Esophagus squamous epithelium (tissue), 5 donors: ENCODE results near the gene PRPSAP1. TPM values are rescaled to one million over a fixed set of nuclear protein-coding genes. Genes with fewer than 3 reads are reported as not detected.
A peak's percentile ranks its signal among the peaks of the same experiment; 100 is the strongest.

Experiments
- DNase-seq: peaks from one replicate; lab custom pipeline; 2025; lab: John Stamatoyannopoulos, UW
- H3K27ac ChIP-seq, 4 donors: fragments of 200-600 bp; sonication (generic); one replicate each; pipeline ENCODE4 v1.5.1; 2016 to 2019; ENCODE audit warnings: mild to moderate bottlenecking in 1 of 4
- H3K27me3 ChIP-seq, 4 donors: fragments of 200-600 bp; sonication (generic); 1 replicate in 3 of 4; 2 replicates in 1 of 4; pipeline versions ENCODE4 v1.5.1 to v1.6.0; 2017 to 2021; ENCODE audit warnings: antibody characterized with exemption in 1 of 4
- H3K36me3 ChIP-seq, 3 donors: fragments of 200-600 bp; sonication (generic); one replicate each; pipeline ENCODE4 v1.5.1; 2016 to 2019
- H3K4me1 ChIP-seq, 3 donors: fragments of 200-600 bp; sonication (generic); one replicate each; pipeline ENCODE4 v1.5.1; 2017 to 2019
- H3K4me3 ChIP-seq, 4 donors: fragments of 200-600 bp; sonication (generic); 1 replicate in 3 of 4; 2 replicates in 1 of 4; pipeline ENCODE4 v1.5.1; 2016 to 2019; ENCODE audit warnings: mild to moderate bottlenecking in 2 of 4, moderate library complexity in 1 of 4
- H3K9me3 ChIP-seq, 3 donors: fragments of 200-600 bp; sonication (generic); one replicate each; pipeline ENCODE4 v1.5.1; 2016 to 2019
- CTCF ChIP-seq, 6 experiments: fragments of 450-650 bp in 4 of 6; fragments of 200-600 bp in 2 of 6; sonication (generic) in 2 of 6; IDR thresholded peaks; one replicate each; pipeline ENCODE4 v1.5.1; 2016 to 2019; ENCODE audit warnings: antibody characterized with exemption in 6 of 6, mild to moderate bottlenecking in 4 of 6, moderate library complexity in 4 of 6
- POLR2A ChIP-seq, 4 donors: fragments of 450-650 bp; IDR thresholded peaks; one replicate each; pipeline ENCODE4 v1.6.1; 2017; ENCODE audit warnings: antibody characterized with exemption in 4 of 4, mild to moderate bottlenecking in 4 of 4, moderate library complexity in 3 of 4
- WGBS, 2 donors: methylation state at CpG; one replicate each; pipeline ENCODE4 v1.1.5; 2018; 5-methylcytosine and 5-hydroxymethylcytosine counted together
- intact Hi-C: fragments of 100-400 bp; cut with DNase I; formaldehyde crosslinking; loops from one replicate; pipeline ENCODE4 v1.15.0; 2022
- total RNA-seq, 4 donors: library from RNA; depleted of rRNA; stranded (reverse); fragments of >200 nt; gene quantifications; one replicate each; pipeline ENCODE4 v1.1.0, GENCODE V29; 2016
- donor health status: DM: yes; HTN: yes; CAD: no.

The PRPSAP1 gene
- total RNA-seq, 4 donors from 2014 or later, result 36.0 to 68.6 (median 49.5) TPM

GRCh38 chr17:76274112-76274956 is 79.4 kb downstream of the PRPSAP1 start:
- Histone ChIP-seq H3K4me3 (no peak overlapping the region), H3K36me3 (peaks cover 0 to 22% (median 14%) of the 10 kb centered on the region in 3 donors), H3K9me3 (no peaks in the 10 kb centered on the region), H3K4me1 (peaks cover 47 to 91% (median 59%) of the 10 kb centered on the region in 3 donors), H3K27me3 (no peaks in the 10 kb centered on the region), H3K27ac (peak overlapping the region in 1 of 4 donors; percentile 85)
- no peak for TF ChIP-seq POLR2A (IDR thresholded peaks at IDR 0.05)
- no peak for TF ChIP-seq CTCF (IDR thresholded peaks at IDR 0.05)
- intact Hi-C loops, result no loop called here
- 36 to 67% methylated on average over 6 to 15 of the region's 21 CpGs for WGBS, 2 donors
- no peak for DNase-seq

GRCh38 chr17:76273445-76274111 is 80.1 kb downstream of the PRPSAP1 start:
- H3K27ac ChIP-seq, result peak overlapping the region in 3 of 4 donors; percentile 77 to 85 (median 79)
- 53 to 62% methylated on average over 7 to 9 of the region's 26 CpGs for WGBS, 2 donors
- H3K27me3 ChIP-seq, result no peaks in the 10 kb centered on the region
- TF ChIP-seq POLR2A (IDR thresholded peaks at IDR 0.05) (no peak), CTCF (IDR thresholded peaks at IDR 0.05) (no peak)
- no peak for DNase-seq
- peaks cover 0 to 29% (median 14%) of the 10 kb centered on the region in 3 donors for H3K36me3 ChIP-seq
- peaks cover 54 to 92% (median 67%) of the 10 kb centered on the region in 3 donors for H3K4me1 ChIP-seq
- no peaks in the 10 kb centered on the region for H3K9me3 ChIP-seq
- intact Hi-C loops, result no loop called here
- no peak overlapping the region for H3K4me3 ChIP-seq

DNA sequence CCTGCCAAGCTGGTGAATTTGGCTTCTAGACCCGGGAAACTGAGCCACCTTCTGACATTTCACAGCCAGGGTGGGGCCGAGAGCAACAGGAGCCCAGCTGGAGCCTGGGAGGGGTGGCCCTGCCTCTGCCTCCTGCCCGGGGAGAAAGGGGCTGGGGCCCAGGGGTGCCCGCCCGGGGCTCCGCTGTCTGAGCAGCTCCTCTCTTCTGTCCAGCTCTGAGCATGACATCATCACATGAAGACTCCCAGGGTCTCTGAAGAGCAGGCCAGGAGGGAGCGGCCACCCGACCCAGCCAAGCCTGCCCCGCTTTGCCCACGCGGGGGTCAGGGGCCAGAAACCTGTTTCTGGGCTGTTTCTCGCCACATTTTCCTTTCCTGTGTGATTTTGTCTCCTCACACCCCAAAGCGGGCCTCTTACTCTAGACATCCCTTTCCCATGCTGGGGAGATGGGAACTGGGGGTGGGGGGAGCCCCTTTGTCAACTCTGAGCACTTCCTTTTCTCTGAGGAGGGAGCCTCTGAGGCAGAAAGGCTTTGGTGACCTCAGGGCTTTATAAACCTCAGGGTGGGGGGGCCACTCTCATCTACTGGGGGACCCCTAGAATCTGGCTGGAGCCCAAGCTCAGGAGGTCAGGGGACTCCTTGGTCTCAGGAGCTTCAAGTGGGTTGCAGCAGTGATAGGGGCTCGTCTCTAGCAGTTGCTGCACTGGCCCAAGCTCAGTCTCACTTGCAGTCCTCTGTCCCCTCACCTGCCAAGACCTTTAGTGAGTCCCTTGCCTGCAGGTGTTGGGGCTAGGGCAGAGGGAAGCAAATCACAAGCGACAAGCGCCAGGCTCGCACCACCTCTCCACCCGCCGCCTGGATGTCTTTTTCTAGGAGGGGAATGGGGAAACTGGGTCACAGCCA is 80.9 kb downstream of the PRPSAP1 start:
- H3K4me3 ChIP-seq, result peak overlapping the region; percentile 15 to 65 (median 43)
- no peak for DNase-seq
- H3K4me1 ChIP-seq, result peaks cover 62 to 92% (median 74%) of the 10 kb centered on the region in 3 donors
- H3K27ac ChIP-seq, result peak overlapping the region; percentile 64 to 85 (median 78)
- TF ChIP-seq CTCF (IDR thresholded peaks at IDR 0.05) (no peak), POLR2A (IDR thresholded peaks at IDR 0.05) (no peak)
- 43 to 60% methylated on average over 11 to 13 of the region's 19 CpGs for WGBS, 2 donors
- no peaks in the 10 kb centered on the region for H3K9me3 ChIP-seq
- no peaks in the 10 kb centered on the region for H3K27me3 ChIP-seq
- intact Hi-C loops, result no loop called here
- H3K36me3 ChIP-seq, result peaks cover 0 to 29% (median 14%) of the 10 kb centered on the region in 3 donors

DNA sequence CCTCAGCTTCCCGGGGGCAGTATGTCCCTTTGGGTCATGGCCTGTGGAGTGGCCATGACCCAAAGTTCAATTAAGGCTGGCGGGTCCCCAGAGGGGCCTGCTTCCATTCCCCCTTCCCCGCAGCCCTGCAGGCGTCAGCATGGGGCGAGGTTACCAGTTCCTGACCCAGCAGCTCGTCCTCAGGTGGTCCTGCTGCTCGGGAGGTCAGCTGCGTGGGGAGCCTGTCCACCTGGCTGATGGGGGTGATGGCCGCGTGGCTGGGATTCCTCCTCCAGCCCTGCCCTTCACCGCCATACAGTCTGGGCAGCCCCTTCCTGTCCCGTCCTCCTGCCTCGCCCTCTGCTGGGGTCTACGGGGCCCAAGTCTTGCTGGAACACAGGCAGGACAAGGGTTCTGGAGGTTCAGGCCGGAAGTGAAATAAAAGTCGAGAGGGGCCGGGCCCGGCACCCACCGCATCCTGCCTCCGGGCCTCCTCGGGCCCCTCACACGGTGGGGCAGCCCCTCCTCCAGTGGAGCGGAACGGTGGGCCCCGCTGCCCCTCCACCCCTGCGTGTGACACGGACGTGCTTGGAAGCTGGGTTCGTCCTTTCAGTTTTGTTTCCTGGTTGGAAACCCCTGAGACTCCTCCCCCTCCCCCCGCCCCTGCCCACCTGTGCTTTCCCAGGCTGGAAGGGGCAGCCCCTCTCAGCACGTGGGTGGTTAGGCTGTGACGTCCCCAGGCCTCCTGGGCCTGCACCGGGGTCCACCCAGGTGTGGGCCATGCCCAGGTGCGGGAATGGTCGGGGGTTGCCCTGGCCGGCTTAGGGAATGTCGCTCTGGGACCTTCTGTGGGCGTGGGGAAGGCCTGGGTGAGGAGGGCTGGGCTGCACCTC is 81.8 kb downstream of the PRPSAP1 start:
- TF ChIP-seq POLR2A (IDR thresholded peaks at IDR 0.05) (peak in 2 of 4 donors; percentile 30 to 50), CTCF (IDR thresholded peaks at IDR 0.05) (peak in 1 of 6 experiments; percentile 1)
- intact Hi-C loops, result no loop called here
- Histone ChIP-seq H3K9me3 (no peaks in the 10 kb centered on the region), H3K4me3 (peak overlapping the region; percentile 15 to 65 (median 43)), H3K36me3 (peaks cover 0 to 29% (median 14%) of the 10 kb centered on the region in 3 donors), H3K27ac (peak overlapping the region; percentile 64 to 85 (median 78)), H3K27me3 (no peaks in the 10 kb centered on the region), H3K4me1 (peaks cover 66 to 92% (median 74%) of the 10 kb centered on the region in 3 donors)
- WGBS, 2 donors, result 10 to 11% methylated on average over 15 to 21 of the region's 38 CpGs
- no peak for DNase-seq
